Right cardiac atrium (tissue), 5 donors: ENCODE data around the gene CPNE5. TPM values are rescaled to one million over a fixed set of nuclear protein-coding genes. Genes with fewer than 3 reads are reported as not detected.
"Not testable (repeated sequence)": the region's sequence is repeated elsewhere in the genome, so short reads cannot be mapped to it uniquely, and the experiment has no call there.

ENCODE experiments used
- ATAC-seq, 2 donors: fragments of 200-7000 bp; cut with Tn5 transposase; one replicate each; pipeline versions ENCODE4 v1.8.0 to v1.9.1; 2020; ENCODE audit warnings: moderate library complexity in 2 of 2, mild to moderate bottlenecking in 1 of 2
- DNase-seq, 3 donors: peaks; one replicate each; pipeline ENCODE4 v3.0.0-alpha.2; 2020
- H3K27ac ChIP-seq: one replicate; pipeline ENCODE4 v1.5.1; 2013; ENCODE audit warnings: mild to moderate bottlenecking, low read length, control low read depth, moderate library complexity
- H3K27me3 ChIP-seq: one replicate; pipeline ENCODE4 v1.6.1; 2013; ENCODE audit not compliant: control insufficient read depth, insufficient read depth
- H3K4me1 ChIP-seq: one replicate; pipeline ENCODE4 v1.6.1; 2013; ENCODE audit warnings: low read length; ENCODE audit not compliant: control insufficient read depth, insufficient read depth
- H3K4me3 ChIP-seq: one replicate; pipeline ENCODE4 v1.5.1; 2013; ENCODE audit warnings: low read length, control low read depth
- H3K9me3 ChIP-seq: one replicate; pipeline ENCODE4 v1.6.1; 2013; ENCODE audit warnings: low read length; ENCODE audit not compliant: control insufficient read depth
- WGBS: extraction: QIAGEN DNeasy Blood & Tissue Kit; methylation state at CpG from one replicate; pipeline ENCODE4 v1.1.7; 2013; 5-methylcytosine and 5-hydroxymethylcytosine counted together
- intact Hi-C, 4 donors: fragments of 100-400 bp; cut with DNase I; formaldehyde crosslinking; loops; one replicate each; pipeline versions ENCODE4 v1.11.0 to v1.14.0; 2022 to 2023
- polyA plus RNA-seq: library from polyadenylated mRNA; stranded (reverse); fragments of 200-250 nt; gene quantifications from one replicate; pipeline ENCODE4 v1.2.3, GENCODE V29; 2013
- total RNA-seq, 4 donors: library from RNA; stranded (reverse); fragmentation: NEBNext Ultra II Directional; extraction: Animal tissue kit (Norgen Biotek cat#: 25700); gene quantifications; one replicate each; pipeline ENCODE4 v1.2.1, GENCODE V29; 2021
- donor health status: healthy with polysubstance abuse.
- donor health status: DM: no; HTN: yes; CAD: no.
- donor health status: DM: no; HTN: no; CAD: no.
- donor health status: DM: no; HTN: yes; CAD: no; lungs with severe emphysema.
- donor health status: DM: yes; HTN: yes; CAD: no.

The CPNE5 gene
- total and polyA plus RNA-seq, 5 donors, result 27.5 to 80.9 (median 64.6) TPM

DNA sequence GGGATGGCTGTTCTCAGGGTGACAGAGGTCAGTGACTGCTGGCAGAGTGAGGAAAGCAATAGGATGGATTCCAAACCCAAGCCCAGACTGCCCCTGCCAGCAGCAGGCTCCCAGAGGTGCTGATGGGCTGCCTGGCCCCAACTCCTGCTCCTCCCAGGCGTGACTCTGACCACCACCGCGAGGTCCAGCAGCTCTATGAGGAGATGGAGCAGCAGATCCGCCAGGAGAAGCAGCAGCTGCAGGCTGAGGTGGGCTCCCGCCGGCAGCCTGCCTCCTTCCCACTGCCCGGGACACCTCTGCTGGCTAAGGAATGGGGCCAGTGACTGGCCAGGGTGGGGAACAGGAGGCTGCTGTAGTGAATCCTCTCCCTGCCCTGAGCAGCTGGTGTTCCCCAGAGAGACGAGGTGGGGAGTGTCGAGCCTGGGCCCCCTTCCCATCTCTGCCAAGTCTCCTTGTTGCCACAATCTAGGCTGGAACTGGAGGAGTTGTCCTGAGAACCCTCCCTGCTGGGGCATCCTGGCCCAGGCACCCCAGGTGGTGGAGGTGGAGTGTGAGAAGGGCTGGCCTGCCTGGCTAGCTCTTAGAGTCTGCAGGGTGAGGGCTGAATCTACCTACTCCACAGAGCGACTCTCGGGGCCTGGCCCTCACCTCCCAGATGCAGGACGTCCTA lies 121.2 kb downstream of the CPNE5 start:
- H3K4me1 ChIP-seq, result no peaks in the 10 kb centered on the region
- DNase-seq, result peak in 1 of 3 donors; percentile 23
- no peak overlapping the region for H3K4me3 ChIP-seq
- no peak overlapping the region for H3K27ac ChIP-seq
- H3K9me3 ChIP-seq, result no peaks in the 10 kb centered on the region
- intact Hi-C loops, result no loop called here
- no peak for ATAC-seq
- H3K27me3 ChIP-seq, result no peaks in the 10 kb centered on the region
- WGBS, result 82% methylated on average over 12 of the region's 12 CpGs

DNA sequence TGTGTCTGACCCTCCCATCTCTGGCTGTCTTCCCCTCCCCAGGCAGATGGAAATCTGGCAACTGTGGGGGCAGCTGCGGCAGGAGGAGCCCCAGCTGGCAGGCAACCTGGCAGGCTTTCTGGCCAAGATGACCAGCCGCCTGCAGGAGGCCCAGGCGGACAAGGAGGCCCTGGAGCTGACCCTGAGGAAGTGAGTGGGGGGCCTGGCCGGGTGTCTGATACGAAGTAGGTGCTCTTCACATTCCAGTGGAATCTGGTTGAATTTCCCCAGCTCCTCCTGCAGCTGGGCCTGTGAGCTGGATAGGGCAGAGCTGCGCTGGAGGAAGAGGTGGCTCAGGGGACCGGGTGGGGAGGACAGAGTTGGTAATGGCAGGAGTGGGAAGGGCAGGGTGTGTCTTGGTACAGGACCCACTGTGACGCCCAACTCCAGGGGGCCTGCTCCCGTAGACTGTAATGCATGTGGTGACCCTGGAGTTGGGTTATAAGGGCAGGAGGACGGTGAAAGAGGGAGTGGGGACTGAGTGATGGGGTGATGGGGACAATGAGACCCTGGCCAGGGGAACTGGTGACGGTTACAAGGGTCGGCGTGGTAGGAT lies 121.9 kb downstream of the CPNE5 start:
- no peak overlapping the region for H3K27ac ChIP-seq
- no peaks in the 10 kb centered on the region for H3K9me3 ChIP-seq
- intact Hi-C loops, result no loop called here
- peak in 1 of 3 donors; percentile 29 for DNase-seq
- H3K27me3 ChIP-seq, result no peaks in the 10 kb centered on the region
- no peaks in the 10 kb centered on the region for H3K4me1 ChIP-seq
- H3K4me3 ChIP-seq, result no peak overlapping the region
- 75% methylated on average over 13 of the region's 13 CpGs for WGBS
- no peak for ATAC-seq

DNA sequence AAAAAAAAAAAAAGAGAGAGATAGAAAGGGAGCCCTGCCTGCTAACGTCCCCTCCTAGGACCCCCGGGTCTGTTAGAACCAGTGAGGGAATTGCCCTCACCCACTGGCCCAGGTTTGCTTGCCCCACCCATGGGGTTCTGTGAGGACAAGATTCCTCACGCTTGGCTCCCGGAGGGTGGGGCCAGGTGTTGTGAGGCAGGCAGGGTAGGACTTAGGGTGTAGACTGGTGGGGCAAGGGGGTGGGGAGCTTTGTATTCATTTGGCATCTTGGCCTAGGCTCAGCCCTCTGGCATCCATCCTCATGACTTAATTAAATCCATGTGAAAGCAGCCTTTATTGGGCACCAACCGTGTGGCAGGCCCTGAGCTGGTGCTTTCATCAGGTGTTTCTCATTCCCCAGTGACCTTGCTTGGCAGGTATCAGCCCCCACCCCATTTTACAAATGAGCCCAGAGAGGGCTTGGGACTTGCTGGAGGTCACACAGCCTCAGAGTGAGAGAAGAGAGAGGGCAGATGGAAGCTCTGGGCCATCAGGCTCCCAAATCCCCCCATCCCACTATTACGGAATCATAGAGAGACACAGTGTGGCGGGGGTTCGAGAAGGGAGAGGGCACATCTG lies 122.7 kb downstream of the CPNE5 start:
- Histone ChIP-seq H3K4me1 (no peaks in the 10 kb centered on the region), H3K27me3 (no peaks in the 10 kb centered on the region), H3K27ac (no peak overlapping the region), H3K4me3 (no peak overlapping the region), H3K9me3 (no peaks in the 10 kb centered on the region)
- WGBS, result 88% methylated on average over 8 of the region's 8 CpGs
- ATAC-seq (no peak), DNase-seq (peak in 1 of 3 donors; percentile 16)
- intact Hi-C loops, result no loop called here

DNA sequence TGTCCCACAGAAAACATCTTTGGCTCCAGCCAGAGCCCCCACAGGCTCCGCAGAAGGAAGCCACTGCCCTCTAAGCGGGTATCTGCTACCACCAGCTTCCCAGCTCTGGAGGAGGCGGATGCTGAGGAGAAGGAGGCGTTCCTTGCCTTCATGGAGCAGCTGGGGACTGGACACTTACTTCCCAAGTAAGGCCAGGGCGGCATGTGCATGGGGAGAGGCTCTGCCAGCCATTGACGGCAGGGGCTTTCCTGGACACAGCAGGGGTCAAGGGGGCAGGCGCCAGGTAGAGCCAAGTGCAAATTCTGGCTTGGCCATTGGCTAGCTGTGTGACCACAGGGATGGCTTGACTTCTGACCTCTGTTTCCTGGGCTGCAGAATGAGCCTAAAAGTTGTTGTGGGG lies 123.8 kb downstream of the CPNE5 start:
- WGBS, result 89% methylated on average over 7 of the region's 7 CpGs
- no peaks in the 10 kb centered on the region for H3K27me3 ChIP-seq
- H3K4me1 ChIP-seq, result no peaks in the 10 kb centered on the region
- intact Hi-C loops, result no loop called here
- H3K9me3 ChIP-seq, result no peaks in the 10 kb centered on the region
- no peak overlapping the region for H3K4me3 ChIP-seq
- no peak for ATAC-seq
- H3K27ac ChIP-seq, result no peak overlapping the region
- DNase-seq, result peak in 1 of 3 donors; percentile 12

GRCh38 chr6:36714511-36714910 lies 124.7 kb downstream of the CPNE5 start:
- 88% methylated on average over 10 of the region's 10 CpGs for WGBS
- no peak for ATAC-seq

GRCh38 chr6:36713846-36714245 lies 125.4 kb downstream of the CPNE5 start:
- no peak overlapping the region for H3K4me3 ChIP-seq
- DNase-seq (no peak), ATAC-seq (no peak)
- no peaks in the 10 kb centered on the region for H3K9me3 ChIP-seq
- no peaks in the 10 kb centered on the region for H3K27me3 ChIP-seq
- no peaks in the 10 kb centered on the region for H3K4me1 ChIP-seq
- 89% methylated on average over 8 of the region's 8 CpGs for WGBS
- no peak overlapping the region for H3K27ac ChIP-seq
- intact Hi-C loops, result no loop called here

More at GRCh38 chr6:36714511-36714910, 124.7 kb downstream of the CPNE5 start:
- no peak overlapping the region for H3K27ac ChIP-seq
- no peak overlapping the region for H3K4me3 ChIP-seq
- no peaks in the 10 kb centered on the region for H3K4me1 ChIP-seq
- H3K27me3 ChIP-seq, result no peaks in the 10 kb centered on the region
- peak in 1 of 3 donors; percentile 19 for DNase-seq
- H3K9me3 ChIP-seq, result no peaks in the 10 kb centered on the region
- intact Hi-C loops, result no loop called here

- Histone ChIP-seq H3K27ac (no peak overlapping the region), H3K4me1 (no peaks in the 10 kb centered on the region), H3K9me3 (no peaks in the 10 kb centered on the region), H3K4me3 (no peak overlapping the region), H3K27me3 (no peaks in the 10 kb centered on the region)
- no peak for ATAC-seq
- DNase-seq, result no peak
- intact Hi-C loops, result no loop called here
- 77% methylated on average over 4 of the region's 4 CpGs for WGBS
Observed at GRCh38 chr6:36712816-36713215, 126.4 kb downstream of the CPNE5 start.

- Histone ChIP-seq H3K4me1 (no peaks in the 10 kb centered on the region), H3K4me3 (no peak overlapping the region), H3K27me3 (no peaks in the 10 kb centered on the region), H3K9me3 (no peaks in the 10 kb centered on the region), H3K27ac (no peak overlapping the region)
- 64% methylated on average over 1 of the region's 1 CpG for WGBS
- ATAC-seq (no peak), DNase-seq (no peak)
- intact Hi-C loops, result no loop called here
Observed at GRCh38 chr6:36706339-36706738, 132.9 kb downstream of the CPNE5 start.

DNA sequence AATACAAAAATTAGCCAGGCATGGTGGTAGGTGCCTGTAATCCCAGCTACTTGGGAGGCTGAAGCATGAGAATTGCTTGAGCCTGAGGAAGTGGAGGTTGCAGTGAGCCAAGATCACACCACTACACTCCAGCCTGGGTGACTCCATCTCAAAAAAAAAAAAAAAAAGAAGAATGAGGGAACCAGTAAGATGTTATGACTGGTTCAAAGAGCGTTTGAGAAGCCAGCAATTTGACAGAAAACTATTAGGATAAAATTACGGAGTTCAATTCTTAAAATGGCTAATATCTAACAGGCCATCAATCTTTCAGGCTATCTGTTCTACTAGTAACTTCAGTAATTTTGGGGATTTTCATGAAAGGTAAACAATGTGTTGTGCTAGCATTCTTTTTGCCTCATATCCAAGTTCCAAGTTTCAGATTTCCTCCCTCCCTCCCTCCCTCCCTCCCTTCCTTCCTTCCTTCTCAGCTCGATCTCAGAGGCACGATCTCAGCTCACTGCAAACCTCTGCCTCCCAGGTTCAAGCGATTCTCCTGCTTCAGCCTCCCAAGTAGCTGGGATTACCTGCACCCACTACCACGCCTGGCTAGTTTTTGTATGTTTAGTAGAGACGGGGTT lies 134.2 kb downstream of the CPNE5 start:
- H3K4me1 ChIP-seq, H3K4me3 ChIP-seq, DNase-seq, H3K9me3 ChIP-seq, H3K27ac ChIP-seq, intact Hi-C loops, ATAC-seq, H3K27me3 ChIP-seq: not testable (repeated sequence)
- WGBS, result 70% methylated on average over 7 of the region's 7 CpGs

GRCh38 chr6:36703982-36704381 lies 135.3 kb downstream of the CPNE5 start:
- Histone ChIP-seq H3K27ac (no peak overlapping the region), H3K9me3 (no peaks in the 10 kb centered on the region), H3K27me3 (no peaks in the 10 kb centered on the region), H3K4me3 (no peak overlapping the region), H3K4me1 (no peaks in the 10 kb centered on the region)
- no peak for DNase-seq
- intact Hi-C loops, result no loop called here
- ATAC-seq, result no peak
- WGBS, result 95% methylated on average over 18 of the region's 18 CpGs

DNA sequence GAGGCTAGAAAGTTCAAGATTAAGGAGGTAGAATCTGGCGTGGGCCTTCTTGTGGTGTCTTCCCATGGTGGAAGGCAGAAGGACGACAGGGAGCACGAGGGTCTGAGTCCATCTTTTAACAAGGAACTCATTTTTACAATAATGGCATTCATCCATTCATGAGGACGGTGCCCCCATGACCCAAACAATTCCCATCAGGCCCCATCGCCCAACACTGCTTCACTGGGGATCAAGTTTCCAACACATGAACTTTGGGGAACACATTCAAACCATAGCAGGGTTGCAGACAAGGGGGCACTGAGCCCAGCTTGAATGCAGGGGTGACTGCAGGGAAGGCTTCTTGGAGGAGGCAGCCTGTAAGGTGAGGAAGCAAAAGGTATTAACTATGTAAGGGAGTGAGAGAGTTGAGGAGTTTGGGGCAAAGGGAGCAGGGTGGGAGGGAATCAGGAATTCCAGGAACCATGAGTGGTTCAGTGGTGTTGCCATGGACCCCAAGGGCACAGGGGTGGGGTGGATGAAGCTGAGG lies 136.1 kb downstream of the CPNE5 start:
- ATAC-seq, result no peak

More for the DNA sequence above, 136.1 kb downstream of the CPNE5 start:
- 87% methylated on average over 5 of the region's 5 CpGs for WGBS
- H3K27me3 ChIP-seq, result no peaks in the 10 kb centered on the region
- DNase-seq, result no peak
- H3K4me3 ChIP-seq, result no peak overlapping the region
- no peak overlapping the region for H3K27ac ChIP-seq
- H3K9me3 ChIP-seq, result no peaks in the 10 kb centered on the region
- no peaks in the 10 kb centered on the region for H3K4me1 ChIP-seq
- intact Hi-C loops, result no loop called here
